GM18520 (cell line): ENCODE measurements around the gene MTMR3.
"Not testable (repeated sequence)": the region's sequence is repeated elsewhere in the genome, so short reads cannot be mapped to it uniquely, and the experiment has no call there.

Experiments
- ATAC-seq: cut with Tn5 transposase; IDR thresholded peaks from one replicate; pipeline ENCODE4 v1.9.1; 2021; ENCODE audit not compliant: unreplicated experiment

Gene MTMR3

GRCh38 chr22:30045901-30046715 lies 163.1 kb downstream of the MTMR3 start:
- ATAC-seq, result no peak

- no peak for ATAC-seq
These were observed 163.9 kb downstream of the MTMR3 start for GRCh38 chr22:30046716-30047363.

- ATAC-seq, result no peak
These were observed 164.4 kb downstream of the MTMR3 start for GRCh38 chr22:30047364-30047738.

- ATAC-seq, result no peak
These were observed 165.7 kb downstream of the MTMR3 start for GRCh38 chr22:30048681-30049080.

GRCh38 chr22:30054067-30054763 lies 171.2 kb downstream of the MTMR3 start:
- no peak for ATAC-seq

- no peak for ATAC-seq
These were observed 171.7 kb downstream of the MTMR3 start for GRCh38 chr22:30054764-30055069.

GRCh38 chr22:30056015-30056414 lies 173.0 kb downstream of the MTMR3 start:
- no peak for ATAC-seq

GRCh38 chr22:30057375-30057774 lies 174.4 kb downstream of the MTMR3 start:
- no peak for ATAC-seq

- ATAC-seq, result not testable (repeated sequence)
These were observed 176.5 kb downstream of the MTMR3 start for GRCh38 chr22:30059346-30060020.

- not testable (repeated sequence) for ATAC-seq
These were observed 178.1 kb downstream of the MTMR3 start for GRCh38 chr22:30061094-30061493.

GRCh38 chr22:30062259-30062658 lies 179.3 kb downstream of the MTMR3 start:
- ATAC-seq, result no peak

- no peak for ATAC-seq
These were observed 180.0 kb downstream of the MTMR3 start for GRCh38 chr22:30062950-30063349.

GRCh38 chr22:30064172-30064571 lies 181.2 kb downstream of the MTMR3 start:
- ATAC-seq, result no peak

GRCh38 chr22:30073743-30074142 lies 190.8 kb downstream of the MTMR3 start:
- ATAC-seq, result no peak

GRCh38 chr22:30074147-30074546 lies 191.2 kb downstream of the MTMR3 start:
- no peak for ATAC-seq

- ATAC-seq, result no peak
These were observed 192.0 kb downstream of the MTMR3 start for GRCh38 chr22:30074994-30075393.

GRCh38 chr22:30077279-30077880 lies 194.4 kb downstream of the MTMR3 start:
- no peak for ATAC-seq

GRCh38 chr22:30078320-30079311 lies 195.6 kb downstream of the MTMR3 start:
- no peak for ATAC-seq

GRCh38 chr22:30079952-30080533 lies 197.1 kb downstream of the MTMR3 start, which contains the start of gene HORMAD2:
Gene HORMAD2 (plus strand): TSS chr22:30080464. CDS start chr22:30093953, 13,489 bp downstream.
- ATAC-seq, result no peak
